Central memory CD4-positive, alpha-beta T cell (primary cell): ENCODE measurements around the gene DOK6.

Experiments used
- DNase-seq: peaks from one replicate; pipeline ENCODE4 v3.0.0; 2022

The DOK6 gene

GRCh38 chr18:69757733-69758132 lies 357.0 kb downstream of the DOK6 start:
- no peak for DNase-seq

GRCh38 chr18:69758458-69758857 lies 357.8 kb downstream of the DOK6 start:
- DNase-seq: no peak

GRCh38 chr18:69759046-69759445 lies 358.4 kb downstream of the DOK6 start:
- no peak for DNase-seq

- DNase-seq: no peak
These were observed 362.3 kb downstream of the DOK6 start for GRCh38 chr18:69763002-69763401.

GRCh38 chr18:69763821-69764220 lies 363.1 kb downstream of the DOK6 start:
- DNase-seq: no peak

GRCh38 chr18:69770238-69770637 lies 369.6 kb downstream of the DOK6 start:
- no peak for DNase-seq

- DNase-seq: peak; percentile 8
These were observed 374.1 kb downstream of the DOK6 start for GRCh38 chr18:69774831-69775230.

GRCh38 chr18:69777248-69777647 lies 376.6 kb downstream of the DOK6 start:
- no peak for DNase-seq

GRCh38 chr18:69778680-69779079 lies 378.0 kb downstream of the DOK6 start:
- DNase-seq: no peak

GRCh38 chr18:69780851-69781250 lies 380.2 kb downstream of the DOK6 start:
- no peak for DNase-seq

GRCh38 chr18:69784815-69785214 lies 384.1 kb downstream of the DOK6 start:
- DNase-seq: no peak

- DNase-seq: no peak
These were observed 384.8 kb downstream of the DOK6 start for GRCh38 chr18:69785466-69785865.

- no peak for DNase-seq
These were observed 385.7 kb downstream of the DOK6 start for GRCh38 chr18:69786427-69786826.

- DNase-seq: no peak
These were observed 387.3 kb downstream of the DOK6 start for GRCh38 chr18:69787825-69788547.

GRCh38 chr18:69789794-69790193 lies 389.1 kb downstream of the DOK6 start:
- DNase-seq: no peak

GRCh38 chr18:69790649-69791048 lies 390.0 kb downstream of the DOK6 start:
- no peak for DNase-seq

- DNase-seq: no peak
These were observed 395.1 kb downstream of the DOK6 start for GRCh38 chr18:69795791-69796190.

GRCh38 chr18:69804776-69805501 lies 404.3 kb downstream of the DOK6 start:
- DNase-seq: no peak

GRCh38 chr18:69808399-69808798 lies 407.7 kb downstream of the DOK6 start:
- DNase-seq: no peak

- DNase-seq: no peak
These were observed 412.9 kb downstream of the DOK6 start for GRCh38 chr18:69813559-69813958.

GRCh38 chr18:69814861-69815385 lies 414.2 kb downstream of the DOK6 start:
- no peak for DNase-seq

GRCh38 chr18:69817335-69817940 lies 416.8 kb downstream of the DOK6 start:
- DNase-seq: no peak

- DNase-seq: no peak
These were observed 418.8 kb downstream of the DOK6 start for GRCh38 chr18:69819460-69819859.

- no peak for DNase-seq
These were observed 419.9 kb downstream of the DOK6 start for GRCh38 chr18:69820538-69820937.
